HG03066 (cell line): ENCODE data around the gene KRTAP5-9.
"Not testable (repeated sequence)": the region's sequence is repeated elsewhere in the genome, so short reads cannot be mapped to it uniquely, and the experiment has no call there.

Experiments used
- ATAC-seq: cut with Tn5 transposase; IDR thresholded peaks from one replicate; pipeline ENCODE4 v1.9.1; 2021; ENCODE audit warnings: low read depth; ENCODE audit not compliant: unreplicated experiment

Gene KRTAP5-9, protein sequence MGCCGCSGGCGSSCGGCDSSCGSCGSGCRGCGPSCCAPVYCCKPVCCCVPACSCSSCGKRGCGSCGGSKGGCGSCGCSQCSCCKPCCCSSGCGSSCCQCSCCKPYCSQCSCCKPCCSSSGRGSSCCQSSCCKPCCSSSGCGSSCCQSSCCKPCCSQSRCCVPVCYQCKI

DNA sequence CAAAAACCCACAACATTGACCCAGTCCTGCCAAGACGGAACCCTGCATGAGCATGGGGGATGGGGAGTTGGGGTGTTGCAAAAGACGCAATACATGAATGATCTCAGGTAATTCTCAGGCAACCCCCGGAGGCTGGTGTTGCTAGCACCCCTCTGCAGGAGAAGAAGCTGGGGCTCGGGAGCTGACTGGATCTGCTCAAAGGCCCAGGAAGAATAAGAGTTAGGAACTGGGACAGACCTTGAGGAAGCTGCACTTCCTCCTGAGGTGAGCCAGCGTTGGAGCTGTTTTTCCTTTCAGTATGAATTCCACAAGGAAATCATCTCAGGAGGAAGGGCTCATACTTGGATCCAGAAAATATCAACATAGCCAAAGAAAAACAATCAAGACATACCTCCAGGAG lies at the start of gene KRTAP5-9:
KRTAP5-9 (plus strand) TSS at position 301 of the 400 bp plus-strand sequence. CDS start 238 bp downstream, outside the sequence.
- no peak for ATAC-seq

DNA sequence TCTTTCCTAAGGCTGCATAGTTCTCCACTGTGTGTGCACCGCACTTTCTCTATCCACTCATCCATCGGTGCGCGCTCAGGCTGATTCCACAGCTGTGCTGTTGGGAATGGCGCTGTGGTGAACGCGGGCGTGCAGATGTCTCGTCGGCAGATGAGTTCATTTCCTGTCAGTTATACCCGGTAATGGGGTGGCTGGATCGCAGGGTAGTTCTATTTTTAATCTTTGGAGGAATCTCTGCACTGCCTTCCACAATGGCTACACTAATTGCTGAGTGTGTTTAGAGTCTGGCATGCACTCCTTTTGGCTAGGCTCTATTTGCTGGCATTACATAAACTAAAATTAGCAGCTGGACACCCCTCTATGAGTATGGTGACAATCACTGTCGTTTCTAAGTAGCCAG lies 49.1 kb upstream of the KRTAP5-9 start:
- no peak for ATAC-seq

DNA sequence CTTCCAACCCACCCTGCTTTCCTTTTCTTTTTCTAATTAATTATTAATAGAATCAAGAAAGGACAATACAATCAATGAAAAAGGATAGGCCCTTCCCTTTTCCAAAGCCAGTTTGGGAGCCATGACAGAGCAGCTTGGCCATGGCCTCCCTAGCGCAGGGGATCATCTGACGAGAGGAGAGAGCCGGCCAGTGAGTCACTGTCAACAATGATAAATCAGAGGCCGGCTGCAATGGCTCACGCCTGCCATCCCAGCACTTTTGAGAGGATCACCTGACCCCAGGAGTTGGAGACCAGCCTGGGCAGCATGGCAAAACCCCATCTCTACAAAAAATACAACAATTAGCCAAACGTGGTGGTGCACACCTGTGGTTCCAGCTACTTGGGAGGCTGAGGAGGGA lies 48.7 kb upstream of the KRTAP5-9 start:
- ATAC-seq = no peak

DNA sequence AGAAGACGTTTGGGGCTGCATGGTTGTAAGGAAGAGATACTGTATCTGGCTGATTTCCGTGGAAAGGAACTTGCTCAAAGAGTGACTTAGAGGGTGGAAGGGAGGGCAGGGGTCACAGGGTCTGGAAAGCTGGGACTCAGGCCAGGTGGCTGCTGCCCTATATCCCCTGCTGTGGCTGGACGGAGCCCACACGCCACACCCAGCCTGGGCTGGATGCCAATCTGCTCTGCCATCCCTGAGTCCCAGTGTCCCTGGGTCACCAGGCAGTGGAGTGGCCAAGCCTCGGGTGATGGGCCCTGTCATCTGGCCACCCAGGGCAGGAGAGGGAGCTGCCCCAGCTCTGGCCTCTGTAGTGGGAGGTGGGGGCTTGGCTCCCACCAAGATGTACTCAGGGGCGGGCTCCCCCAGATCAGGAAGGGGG lies 47.6 kb upstream of the KRTAP5-9 start:
- no peak for ATAC-seq

DNA sequence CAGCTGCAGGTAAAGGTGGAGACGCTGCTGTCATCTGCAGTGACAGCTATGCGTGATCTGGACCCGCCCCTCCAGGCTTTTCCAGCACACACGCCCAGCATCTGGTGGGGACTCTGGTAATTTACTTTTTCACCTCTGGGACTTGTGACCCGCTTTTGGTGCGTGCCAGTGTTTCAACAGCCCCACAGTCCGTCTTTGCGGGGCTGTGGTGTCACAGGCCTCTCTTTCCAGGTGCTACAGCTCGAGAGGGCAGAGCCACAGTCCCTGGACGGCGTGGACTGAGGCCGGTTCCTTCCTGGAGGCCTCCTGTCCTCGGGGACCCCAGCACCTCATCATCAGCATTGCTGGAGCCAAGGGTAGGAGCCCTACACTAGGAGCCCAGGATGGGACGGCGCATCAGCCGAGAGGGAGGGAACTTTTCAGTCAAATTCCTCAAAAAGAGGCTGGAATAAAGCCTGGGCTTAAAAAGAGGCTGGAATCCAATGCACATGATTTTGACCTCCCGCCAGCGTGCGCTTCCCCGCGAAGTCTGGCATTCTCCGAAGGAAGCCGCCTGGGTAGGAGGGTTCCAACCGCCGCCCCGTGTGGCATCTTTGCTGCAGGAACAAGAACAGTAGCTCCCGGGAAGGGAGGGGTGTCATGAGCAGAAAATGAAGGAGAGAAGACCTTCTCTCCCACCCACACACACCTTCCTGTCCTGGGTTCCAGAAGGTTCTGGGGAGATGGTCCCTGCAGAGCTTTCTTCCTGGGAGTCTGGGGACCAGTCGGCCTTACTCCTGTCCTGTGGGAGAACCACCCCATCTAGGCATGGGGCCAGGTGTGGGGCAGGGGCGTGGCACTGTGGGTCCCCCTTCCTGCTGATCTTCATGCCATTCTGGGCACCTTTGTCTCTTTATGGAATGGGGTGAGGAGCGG lies 46.9 kb upstream of the KRTAP5-9 start:
- ATAC-seq = no peak

DNA sequence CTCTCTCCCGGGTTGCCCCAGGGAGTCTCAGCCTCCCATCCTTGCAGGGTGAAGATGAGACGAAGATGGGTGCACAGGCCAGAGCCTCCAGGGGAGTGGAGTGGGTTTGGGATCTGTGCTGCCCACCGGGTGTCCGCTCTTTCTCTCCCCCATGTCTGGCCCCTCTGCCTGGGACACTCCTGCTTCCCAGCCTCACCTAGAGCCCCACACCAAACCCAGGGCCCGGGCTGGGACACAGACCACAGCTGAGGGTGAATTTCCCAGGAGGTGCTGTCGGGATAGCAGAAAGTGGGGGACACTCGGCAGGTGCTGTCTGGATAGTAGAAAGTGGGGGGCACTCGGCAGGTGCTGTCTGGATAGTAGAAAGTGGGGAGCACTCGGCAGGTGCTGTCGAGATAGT lies 46.2 kb upstream of the KRTAP5-9 start:
- ATAC-seq = no peak

DNA sequence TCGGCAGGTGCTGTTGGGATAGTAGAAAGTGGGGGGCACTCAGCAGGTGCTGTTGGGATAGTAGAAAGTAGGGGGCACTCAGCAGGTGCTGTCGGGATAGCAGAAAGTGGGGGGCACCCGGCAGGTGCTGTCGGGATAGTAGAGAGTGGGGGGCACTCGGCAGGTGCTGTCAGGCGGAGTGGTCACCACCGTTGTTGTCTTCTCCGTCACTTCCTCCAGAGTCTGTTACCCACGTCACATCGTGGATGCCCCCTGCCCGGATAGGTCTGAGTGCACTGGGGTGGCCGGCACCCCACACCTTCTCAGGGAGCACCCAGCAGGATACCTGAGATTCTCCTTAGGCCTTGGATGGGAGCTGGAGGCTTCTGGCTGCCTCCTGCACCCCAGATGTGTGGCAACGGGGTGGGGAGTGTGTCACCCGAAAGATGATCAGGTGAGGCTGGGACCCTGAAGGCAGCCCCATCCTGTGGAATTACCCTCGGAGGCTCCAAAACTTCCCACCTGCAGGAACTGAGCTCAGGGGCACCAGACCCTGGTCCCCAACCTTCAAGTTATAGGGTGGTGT lies 45.3 kb upstream of the KRTAP5-9 start:
- ATAC-seq = no peak

DNA sequence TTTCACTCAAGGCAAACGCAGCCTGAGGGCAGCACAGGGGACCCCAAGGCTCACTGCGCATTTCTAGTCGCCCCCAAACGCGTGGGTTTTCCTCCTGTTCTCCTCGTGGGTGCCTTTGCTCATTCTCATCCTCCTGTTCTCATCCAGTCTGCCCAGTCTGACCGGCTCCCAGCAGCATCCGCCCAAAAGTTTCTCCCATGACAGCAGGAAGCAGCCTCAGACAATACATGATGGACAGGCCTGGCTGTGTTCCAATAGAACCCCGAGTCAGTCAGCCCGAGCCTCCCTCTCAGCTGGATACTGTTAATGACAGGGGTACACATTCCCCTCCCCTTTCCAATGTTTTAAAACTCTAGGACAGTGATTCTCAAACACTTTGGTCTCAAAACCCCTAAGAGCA lies 43.7 kb upstream of the KRTAP5-9 start:
- ATAC-seq = no peak

DNA sequence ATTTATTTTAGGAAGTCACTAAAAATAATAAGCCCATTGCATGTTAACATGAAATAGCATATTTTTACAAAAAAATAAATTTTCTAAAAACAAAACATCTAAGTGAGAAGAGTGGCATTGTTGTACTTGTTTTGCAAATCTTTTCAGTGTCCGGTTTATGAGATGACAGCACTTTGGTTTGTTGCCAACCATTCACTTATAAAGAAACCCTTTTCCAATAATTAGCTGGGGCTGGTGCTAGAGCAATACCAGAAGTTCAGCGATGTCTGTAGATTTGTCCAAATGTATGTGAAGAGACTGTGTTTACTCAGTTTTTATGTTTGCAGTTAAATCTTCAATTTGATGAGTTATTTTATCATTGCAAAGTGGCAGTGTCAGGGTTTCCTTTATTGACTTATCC lies 43.2 kb upstream of the KRTAP5-9 start:
- ATAC-seq = no peak

DNA sequence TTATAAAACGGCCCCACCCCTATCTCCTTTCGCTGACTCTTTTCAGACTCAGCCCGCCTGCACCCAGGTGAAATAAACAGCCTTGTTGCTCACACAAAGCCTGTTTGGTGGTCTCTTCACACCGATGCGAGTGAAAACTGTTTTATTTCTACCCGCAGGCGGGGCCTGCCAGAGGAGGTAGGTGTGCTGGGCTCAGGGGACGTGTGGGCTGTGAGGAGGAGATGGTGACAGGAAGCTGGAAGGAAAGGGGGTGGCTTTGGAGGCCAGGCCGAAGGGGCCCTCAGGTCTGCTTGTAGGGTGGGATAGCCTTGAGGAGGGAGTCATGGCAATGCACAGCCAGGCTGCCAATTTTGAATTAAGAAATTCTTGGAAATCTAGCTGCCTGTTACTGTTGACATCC lies 42.4 kb upstream of the KRTAP5-9 start:
- ATAC-seq = no peak

DNA sequence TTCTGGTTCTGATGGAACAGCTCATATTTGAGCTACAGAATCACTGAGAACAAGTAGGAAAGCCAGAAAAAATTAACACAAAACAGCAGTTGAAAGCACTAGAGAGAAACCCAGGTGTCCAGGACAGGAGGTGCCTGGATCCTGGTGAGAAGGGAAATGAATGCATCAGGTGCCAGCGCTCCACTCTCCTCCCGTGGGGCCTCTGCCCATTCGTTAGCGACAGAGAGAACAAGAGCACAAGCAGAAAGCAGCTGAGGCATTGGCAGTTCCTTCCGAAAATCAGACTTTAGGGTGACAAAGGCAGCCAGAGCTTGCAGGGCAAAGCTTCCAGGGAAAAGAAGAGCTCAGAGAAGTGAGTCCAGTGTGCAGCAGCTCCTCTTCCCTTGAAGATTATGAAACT lies 41.1 kb upstream of the KRTAP5-9 start:
- no peak for ATAC-seq

DNA sequence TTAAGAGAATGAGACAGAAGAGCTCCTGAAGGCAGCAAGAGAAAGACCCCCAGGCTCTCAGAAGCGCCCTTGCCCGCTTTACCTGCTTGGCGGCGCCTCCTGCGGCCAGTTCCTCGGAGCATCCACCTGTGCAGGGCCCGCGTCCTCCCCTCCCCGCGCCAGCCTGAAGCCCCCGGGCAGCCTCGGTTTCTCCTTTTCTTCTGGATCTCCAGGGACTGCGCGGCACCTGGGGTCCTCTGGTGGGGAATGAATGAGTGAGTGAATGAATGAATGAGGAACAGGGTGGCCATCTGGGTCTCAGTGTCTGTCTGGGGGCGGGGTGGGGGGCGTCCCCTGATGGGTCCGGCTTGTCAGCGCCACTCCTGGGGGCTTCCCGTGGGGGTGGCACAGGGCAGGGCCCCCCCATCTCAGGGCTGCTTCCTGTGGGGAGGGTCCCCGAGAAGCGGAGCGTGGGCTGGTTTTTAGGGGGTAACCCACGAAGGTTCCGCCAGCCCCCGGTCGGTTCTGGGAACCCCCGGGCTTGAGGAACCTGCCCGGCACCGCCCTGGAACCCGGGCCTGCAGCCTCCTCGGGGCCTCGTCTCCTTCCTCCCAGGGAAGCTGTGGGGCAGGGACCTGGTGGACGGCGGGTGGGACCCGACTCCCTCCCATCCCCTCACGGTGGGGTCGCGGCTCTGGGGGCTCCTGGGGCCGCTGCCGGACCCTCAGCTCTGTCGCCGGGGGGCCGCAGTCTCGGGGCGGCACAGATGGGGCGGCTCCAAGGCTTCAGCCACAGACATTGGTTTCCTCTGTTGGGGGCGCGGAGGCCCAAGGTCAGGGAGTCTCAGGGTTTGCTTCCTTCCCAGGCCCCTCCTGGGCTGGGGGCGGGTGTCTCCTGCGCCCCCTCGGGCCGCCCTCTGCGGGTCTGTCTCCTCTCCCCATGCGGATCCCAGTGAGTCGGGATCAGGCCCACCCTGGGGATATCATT lies 29.4 kb upstream of the KRTAP5-9 start:
- no peak for ATAC-seq

DNA sequence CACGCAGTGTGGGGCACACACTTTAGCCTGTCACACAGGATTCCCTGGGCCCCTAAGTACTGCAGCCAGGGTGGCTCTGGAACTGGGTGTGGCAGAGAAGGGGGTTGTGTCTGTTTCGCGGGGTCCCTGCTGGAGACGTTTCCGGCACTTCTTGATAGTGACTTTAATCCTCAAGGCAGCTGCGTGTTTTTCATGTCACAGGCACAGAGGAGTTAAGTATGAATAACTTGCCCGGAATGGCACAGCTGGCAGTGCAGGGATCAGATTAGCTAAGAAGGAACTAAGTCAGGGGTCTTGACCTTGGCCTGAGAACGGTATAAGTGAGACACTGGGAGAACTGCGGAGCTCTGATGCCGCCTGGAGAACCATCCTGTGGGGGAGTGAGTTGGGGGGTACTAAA lies 28.7 kb upstream of the KRTAP5-9 start:
- no peak for ATAC-seq

DNA sequence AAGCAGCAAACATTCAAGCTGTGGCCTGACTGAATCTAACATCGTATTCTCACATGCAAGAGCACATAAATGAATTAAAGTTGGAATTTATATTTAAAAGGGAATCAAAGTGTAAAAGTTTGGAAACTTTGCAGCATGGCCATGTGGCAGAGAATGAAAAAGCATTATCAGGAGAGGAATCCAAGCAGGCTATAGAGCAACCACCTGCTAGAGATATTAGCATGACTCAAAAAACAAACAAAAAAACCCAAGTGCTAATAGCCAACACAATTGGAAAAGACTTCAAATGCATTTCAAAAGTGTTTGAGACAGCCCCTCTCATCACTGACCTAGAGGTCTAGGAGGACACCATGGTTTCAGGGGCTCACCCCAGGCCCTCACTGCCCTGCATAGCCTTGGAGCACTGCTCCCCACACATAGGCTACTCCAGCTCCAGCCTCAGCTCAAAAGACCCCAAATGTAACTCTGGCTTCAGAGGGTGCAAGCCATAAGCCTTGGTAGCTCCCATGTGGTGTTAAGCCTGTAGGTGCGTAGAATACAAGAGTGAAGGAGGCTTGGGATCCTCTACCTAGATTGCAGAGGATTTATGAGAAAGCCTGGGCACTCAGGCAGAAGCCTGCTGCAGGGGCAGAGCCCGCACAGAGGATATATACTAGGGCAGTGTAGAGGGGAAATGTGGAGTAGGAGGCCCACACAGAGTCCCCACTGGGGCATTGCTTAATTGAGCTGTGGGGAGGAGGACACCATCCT lies 22.9 kb upstream of the KRTAP5-9 start:
- ATAC-seq = no peak

DNA sequence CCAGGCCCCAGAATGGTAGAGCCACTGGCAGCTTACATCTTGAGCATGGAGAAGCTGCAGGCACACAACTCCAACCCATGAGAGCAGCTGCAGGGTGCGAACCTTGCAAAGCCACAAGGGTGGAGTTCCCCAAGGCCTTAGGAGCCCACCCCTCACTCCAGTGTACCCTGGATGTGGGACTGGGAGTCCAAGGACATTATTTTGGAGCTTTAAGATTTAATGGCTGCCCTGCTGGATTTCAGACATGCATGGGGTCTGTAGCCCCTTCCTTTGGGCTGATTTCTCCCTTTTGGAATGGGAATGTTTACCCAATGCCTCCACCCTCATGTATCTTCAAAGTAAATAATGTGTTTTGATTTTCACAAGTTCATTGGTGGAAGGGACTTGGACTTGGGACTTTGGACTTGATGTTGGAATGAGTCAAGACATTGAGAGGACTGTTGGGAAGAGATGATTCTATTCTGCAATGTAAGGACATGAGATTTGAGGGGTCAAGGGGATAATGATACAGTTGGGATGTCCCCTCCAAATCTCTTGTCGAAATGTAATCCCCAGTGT lies 22.2 kb upstream of the KRTAP5-9 start:
- ATAC-seq = no peak

DNA sequence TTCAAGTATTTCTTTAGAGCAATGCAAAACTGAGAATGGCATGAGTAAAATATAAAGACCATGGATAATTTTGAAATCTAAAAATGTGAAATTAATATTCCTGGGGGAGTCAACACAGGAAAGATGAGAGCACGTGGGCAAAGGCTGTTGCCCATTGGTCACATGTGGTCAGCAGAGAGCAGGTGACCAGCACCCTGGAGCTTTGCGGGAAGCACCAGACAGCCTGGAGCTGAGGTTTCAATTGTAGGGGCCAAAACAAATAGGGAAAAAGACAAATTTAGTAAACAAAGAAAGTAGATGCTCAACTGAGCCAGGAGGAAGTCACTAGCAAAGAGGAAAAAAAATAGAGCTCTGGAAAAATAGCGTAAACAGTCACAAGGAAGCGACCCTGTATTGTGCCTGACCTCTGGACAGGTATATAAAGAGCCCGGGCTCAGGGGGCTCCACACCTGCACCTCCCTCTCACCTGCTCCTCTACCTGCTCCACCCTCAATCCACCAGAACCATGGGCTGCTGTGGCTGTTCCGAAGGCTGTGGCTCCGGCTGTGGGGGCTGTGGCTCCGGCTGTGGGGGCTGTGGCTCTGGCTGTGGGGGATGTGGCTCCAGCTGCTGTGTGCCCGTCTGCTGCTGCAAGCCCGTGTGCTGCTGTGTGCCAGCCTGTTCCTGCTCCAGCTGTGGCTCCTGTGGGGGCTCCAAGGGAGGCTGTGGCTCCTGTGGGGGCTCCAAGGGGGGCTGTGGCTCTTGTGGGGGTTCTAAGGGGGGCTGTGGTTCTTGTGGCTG lies 21.2 kb upstream of the KRTAP5-9 start, which contains the start of gene KRTAP5-7:
KRTAP5-7 (plus strand) TSS at position 472 of the 780 bp plus-strand sequence; CDS start at position 506, 34 bp downstream.
- not testable (repeated sequence) for ATAC-seq

DNA sequence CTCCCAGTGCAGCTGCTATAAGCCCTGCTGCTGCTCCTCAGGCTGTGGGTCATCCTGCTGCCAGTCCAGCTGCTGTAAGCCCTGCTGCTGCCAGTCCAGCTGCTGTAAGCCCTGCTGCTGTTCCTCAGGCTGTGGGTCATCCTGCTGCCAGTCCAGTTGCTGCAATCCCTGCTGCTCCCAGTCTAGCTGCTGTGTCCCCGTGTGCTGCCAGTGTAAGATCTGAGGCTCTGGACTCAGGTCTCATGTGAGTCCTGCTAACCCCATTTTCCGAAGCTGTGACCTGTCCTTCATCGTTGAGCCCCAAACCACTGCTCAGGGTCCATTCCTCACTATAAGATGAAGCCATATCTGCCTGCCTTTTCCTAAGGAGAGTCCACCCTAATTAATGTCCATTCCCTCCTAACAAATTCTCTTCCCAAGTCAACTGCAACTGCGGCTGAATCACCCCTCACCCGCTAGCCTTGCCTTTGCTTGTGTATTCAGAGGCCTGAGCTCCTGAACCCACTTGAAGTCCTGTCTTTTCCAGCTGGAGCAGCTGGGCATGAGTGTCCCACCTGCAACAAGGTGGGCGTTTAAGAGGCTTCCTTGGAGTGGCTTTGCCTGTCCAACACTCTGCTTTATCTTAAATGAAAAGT lies 20.5 kb upstream of the KRTAP5-9 start:
- ATAC-seq = no peak

DNA sequence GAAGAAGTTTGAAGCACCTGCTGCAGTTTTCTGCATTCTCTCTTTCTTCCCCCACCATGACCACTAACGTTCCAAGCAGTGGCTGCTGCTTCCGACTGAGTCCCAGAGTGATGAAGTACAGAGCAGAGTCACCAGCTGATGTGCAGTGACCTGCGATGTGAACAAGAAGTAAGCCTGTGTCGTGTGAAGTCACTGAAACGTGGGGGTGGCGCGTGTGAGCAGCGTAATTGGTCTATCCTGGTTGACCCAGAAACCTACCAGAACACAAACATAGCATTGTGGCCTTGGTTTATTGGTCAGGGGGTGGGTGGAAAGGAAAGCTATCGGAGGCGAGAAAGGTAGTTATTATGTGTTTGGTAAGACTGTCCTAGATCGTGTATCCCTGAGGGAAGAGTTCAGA lies 17.6 kb upstream of the KRTAP5-9 start:
- ATAC-seq = no peak
